ENCODE results near the gene MRPL49. TPM values are rescaled to one million over a fixed set of nuclear protein-coding genes. Genes with fewer than 3 reads are reported as not detected.

The MRPL49 gene
- total and polyA plus RNA-seq, 2 of the 13 experiments (the other 11 are each of a cell fraction or from before 2014, with no cell fraction given): 39.2 to 53.3 TPM

DNA sequence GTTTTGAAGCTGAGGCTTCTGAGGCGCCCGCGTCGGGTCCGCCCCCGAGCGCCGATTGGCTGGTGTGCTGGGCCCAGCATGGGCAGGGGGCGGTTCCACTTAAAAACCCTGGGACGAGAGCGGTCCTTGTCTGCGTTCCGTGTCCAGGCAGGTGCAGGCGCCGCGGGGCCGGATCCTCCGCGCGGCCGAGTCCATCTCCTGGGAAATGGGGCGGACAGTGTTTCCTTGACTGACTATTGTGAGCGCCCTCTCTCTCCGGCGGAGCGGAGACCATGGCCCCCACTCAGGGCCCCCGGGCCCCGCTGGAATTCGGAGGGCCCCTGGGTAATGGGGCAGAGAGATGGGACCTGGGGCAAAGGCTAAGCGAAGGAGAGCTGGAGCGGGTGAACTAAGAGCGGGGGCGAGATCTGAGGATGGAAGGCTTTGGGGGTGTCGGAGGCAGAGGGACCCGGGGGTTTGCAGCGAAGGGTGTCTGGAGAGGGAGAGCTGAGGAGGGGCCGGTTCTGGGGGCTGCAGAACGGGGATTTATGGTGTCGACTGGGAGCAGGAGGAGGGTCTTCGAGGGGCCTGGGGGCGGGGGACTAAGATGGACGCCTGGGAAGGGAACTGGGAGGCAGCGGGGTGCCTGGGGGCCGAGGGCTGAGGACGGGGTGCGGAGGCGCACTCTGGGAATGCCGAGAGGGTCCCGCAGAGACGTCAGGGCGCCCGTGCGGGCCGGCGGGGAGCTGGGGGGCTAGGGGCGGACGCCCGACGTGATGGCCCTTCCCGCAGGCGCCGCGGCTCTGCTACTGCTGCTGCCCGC lies 10.2 kb upstream of the MRPL49 start, which contains the start of gene TM7SF2 (continued):
- TF ChIP-seq, protein P1, sequence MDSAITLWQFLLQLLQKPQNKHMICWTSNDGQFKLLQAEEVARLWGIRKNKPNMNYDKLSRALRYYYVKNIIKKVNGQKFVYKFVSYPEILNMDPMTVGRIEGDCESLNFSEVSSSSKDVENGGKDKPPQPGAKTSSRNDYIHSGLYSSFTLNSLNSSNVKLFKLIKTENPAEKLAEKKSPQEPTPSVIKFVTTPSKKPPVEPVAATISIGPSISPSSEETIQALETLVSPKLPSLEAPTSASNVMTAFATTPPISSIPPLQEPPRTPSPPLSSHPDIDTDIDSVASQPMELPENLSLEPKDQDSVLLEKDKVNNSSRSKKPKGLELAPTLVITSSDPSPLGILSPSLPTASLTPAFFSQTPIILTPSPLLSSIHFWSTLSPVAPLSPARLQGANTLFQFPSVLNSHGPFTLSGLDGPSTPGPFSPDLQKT (CRISPR knock-in tag; IDR thresholded peaks at IDR 0.05; ENCODE audit: borderline replicate concordance): 0 out of 2 replicates have a peak, but pooled peaks have one; percentile 46
- TF ChIP-seq HOXA5 (CRISPR knock-in tag; IDR thresholded peaks at IDR 0.05) (peak; percentile 75), ZNF12 (CRISPR knock-in tag; IDR thresholded peaks at IDR 0.05) (0 out of 2 replicates have a peak, but pooled peaks have one; percentile 34), ZBTB2 (CRISPR knock-in tag; IDR thresholded peaks at IDR 0.05; ENCODE audit: low read depth) (no peak), FIP1L1 (IDR thresholded peaks at IDR 0.05; ENCODE audit: borderline replicate concordance, insufficient read depth, low read depth, low read length) (peak; percentile 97), ZNF749 (CRISPR knock-in tag; IDR thresholded peaks at IDR 0.05; ENCODE audit: borderline replicate concordance) (peak; percentile 81), MEIS2 (CRISPR knock-in tag; IDR thresholded peaks at IDR 0.05) (peak; percentile 76; the same call in 1 of the 2 replicates), ZNF607 (CRISPR knock-in tag; IDR thresholded peaks at IDR 0.05; ENCODE audit: borderline replicate concordance) (0 out of 2 replicates have a peak, but pooled peaks have one; percentile 19), ZNF510 (CRISPR knock-in tag; IDR thresholded peaks at IDR 0.05; ENCODE audit: low read depth) (peak; percentile 64; the same call in 1 of the 2 replicates), TAF1 (CRISPR knock-in tag; IDR thresholded peaks at IDR 0.05) (peak; percentile 91), PLRG1 (conservative IDR thresholded peaks at IDR 0.05) (no peak), KDM5B (CRISPR knock-in tag; IDR thresholded peaks at IDR 0.05; ENCODE audit: borderline replicate concordance) (peak; percentile 49), PPARG (CRISPR knock-in tag; conservative IDR thresholded peaks at IDR 0.05) (0 out of 2 replicates have a peak, but pooled peaks have one; percentile 12), CHD2 (IDR thresholded peaks at IDR 0.05; ENCODE audit: low read depth, low read length) (no peak), POLR2AphosphoS5 (IDR thresholded peaks at IDR 0.05; ENCODE audit: low read depth, low read length) (peak; percentile 99)
- TF ChIP-seq, protein P2, sequence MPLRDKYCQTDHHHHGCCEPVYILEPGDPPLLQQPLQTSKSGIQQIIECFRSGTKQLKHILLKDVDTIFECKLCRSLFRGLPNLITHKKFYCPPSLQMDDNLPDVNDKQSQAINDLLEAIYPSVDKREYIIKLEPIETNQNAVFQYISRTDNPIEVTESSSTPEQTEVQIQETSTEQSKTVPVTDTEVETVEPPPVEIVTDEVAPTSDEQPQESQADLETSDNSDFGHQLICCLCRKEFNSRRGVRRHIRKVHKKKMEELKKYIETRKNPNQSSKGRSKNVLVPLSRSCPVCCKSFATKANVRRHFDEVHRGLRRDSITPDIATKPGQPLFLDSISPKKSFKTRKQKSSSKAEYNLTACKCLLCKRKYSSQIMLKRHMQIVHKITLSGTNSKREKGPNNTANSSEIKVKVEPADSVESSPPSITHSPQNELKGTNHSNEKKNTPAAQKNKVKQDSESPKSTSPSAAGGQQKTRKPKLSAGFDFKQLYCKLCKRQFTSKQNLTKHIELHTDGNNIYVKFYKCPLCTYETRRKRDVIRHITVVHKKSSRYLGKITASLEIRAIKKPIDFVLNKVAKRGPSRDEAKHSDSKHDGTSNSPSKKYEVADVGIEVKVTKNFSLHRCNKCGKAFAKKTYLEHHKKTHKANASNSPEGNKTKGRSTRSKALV (CRISPR knock-in tag; IDR thresholded peaks at IDR 0.05): 0 out of 2 replicates have a peak, but pooled peaks have one; percentile 26
- TF ChIP-seq, protein P3, sequence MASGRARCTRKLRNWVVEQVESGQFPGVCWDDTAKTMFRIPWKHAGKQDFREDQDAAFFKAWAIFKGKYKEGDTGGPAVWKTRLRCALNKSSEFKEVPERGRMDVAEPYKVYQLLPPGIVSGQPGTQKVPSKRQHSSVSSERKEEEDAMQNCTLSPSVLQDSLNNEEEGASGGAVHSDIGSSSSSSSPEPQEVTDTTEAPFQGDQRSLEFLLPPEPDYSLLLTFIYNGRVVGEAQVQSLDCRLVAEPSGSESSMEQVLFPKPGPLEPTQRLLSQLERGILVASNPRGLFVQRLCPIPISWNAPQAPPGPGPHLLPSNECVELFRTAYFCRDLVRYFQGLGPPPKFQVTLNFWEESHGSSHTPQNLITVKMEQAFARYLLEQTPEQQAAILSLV (CRISPR knock-in tag; IDR thresholded peaks at IDR 0.05; ENCODE audit: borderline replicate concordance): 0 out of 2 replicates have a peak, but pooled peaks have one; percentile 16
- TF ChIP-seq, protein P4, sequence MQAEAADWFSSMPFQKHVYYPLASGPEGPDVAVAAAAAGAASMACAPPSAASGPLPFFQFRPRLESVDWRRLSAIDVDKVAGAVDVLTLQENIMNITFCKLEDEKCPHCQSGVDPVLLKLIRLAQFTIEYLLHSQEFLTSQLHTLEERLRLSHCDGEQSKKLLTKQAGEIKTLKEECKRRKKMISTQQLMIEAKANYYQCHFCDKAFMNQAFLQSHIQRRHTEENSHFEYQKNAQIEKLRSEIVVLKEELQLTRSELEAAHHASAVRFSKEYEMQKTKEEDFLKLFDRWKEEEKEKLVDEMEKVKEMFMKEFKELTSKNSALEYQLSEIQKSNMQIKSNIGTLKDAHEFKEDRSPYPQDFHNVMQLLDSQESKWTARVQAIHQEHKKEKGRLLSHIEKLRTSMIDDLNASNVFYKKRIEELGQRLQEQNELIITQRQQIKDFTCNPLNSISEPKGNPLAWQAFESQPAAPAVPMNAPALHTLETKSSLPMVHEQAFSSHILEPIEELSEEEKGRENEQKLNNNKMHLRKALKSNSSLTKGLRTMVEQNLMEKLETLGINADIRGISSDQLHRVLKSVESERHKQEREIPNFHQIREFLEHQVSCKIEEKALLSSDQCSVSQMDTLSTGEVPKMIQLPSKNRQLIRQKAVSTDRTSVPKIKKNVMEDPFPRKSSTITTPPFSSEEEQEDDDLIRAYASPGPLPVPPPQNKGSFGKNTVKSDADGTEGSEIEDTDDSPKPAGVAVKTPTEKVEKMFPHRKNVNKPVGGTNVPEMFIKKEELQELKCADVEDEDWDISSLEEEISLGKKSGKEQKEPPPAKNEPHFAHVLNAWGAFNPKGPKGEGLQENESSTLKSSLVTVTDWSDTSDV (CRISPR knock-in tag; IDR thresholded peaks at IDR 0.05): no peak
- TF ChIP-seq, protein P5, sequence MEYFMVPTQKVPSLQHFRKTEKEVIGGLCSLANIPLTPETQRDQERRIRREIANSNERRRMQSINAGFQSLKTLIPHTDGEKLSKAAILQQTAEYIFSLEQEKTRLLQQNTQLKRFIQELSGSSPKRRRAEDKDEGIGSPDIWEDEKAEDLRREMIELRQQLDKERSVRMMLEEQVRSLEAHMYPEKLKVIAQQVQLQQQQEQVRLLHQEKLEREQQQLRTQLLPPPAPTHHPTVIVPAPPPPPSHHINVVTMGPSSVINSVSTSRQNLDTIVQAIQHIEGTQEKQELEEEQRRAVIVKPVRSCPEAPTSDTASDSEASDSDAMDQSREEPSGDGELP (IDR thresholded peaks at IDR 0.05; ENCODE audit: borderline replicate concordance, low read depth): 0 out of 2 replicates have a peak, but pooled peaks have one; percentile 24

Data from HepG2 (cell line).